ENCODE results near the gene DAD1.
"Not testable (repeated sequence)": the region's sequence is repeated elsewhere in the genome, so short reads cannot be mapped to it uniquely, and the experiment has no call there.

DAD1 gene

DNA sequence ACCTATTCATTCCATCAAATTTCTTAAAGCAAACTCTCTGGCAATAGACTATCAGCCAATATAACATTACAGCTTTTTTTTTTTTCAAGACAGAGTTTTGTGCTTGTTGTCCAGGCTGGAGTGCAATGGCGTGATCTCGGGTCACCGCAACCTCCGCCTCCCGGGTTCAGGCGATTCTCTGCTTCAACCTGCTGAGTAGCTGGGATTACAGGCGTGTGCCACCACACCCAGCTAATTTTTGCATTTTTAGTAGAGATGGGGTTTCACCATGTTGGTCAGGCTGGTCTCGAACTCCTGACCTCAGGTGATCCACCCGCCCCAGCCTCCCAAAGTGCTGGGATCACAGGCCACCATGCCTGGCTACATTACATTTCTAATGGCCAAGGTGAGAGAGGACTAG is 22.8 kb downstream of the DAD1 start:
- not testable (repeated sequence) for DNase-seq

DNA sequence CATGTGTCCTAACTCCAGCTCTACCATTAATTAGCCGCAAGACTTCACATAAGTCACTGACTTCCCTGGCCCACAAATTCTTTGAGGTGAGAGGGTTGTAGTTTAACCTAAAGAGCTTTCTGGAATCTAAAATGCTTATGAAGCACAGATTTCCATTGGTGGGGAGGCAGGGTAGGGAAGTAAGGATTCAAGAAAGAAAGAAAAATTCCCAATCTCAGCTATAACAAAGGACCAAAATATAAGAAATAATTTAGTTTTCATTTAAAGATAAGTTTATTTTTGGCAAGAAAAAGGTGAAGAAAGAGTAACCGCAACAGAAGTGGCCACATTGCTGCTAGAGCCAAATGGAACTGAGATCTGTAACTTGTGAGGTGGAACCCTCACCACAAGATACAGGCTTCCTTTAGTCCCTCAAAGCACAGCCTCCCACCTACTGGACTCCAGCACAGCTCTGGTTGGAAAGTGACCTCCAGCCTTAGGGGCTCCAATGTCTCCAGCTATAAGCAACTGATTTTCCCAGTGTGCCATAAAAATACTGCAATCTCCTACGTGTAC is 23.6 kb downstream of the DAD1 start:
- DNase-seq, result no peak

GRCh38 chr14:22564463-22564862 is 24.6 kb downstream of the DAD1 start:
- no peak for DNase-seq

- no peak for DNase-seq
These were observed 25.0 kb downstream of the DAD1 start for GRCh38 chr14:22563987-22564386.

- DNase-seq, result peak; percentile 48
These were observed 27.1 kb downstream of the DAD1 start for GRCh38 chr14:22561661-22562579.

- DNase-seq, result no peak
These were observed 27.7 kb downstream of the DAD1 start for GRCh38 chr14:22561366-22561660.

GRCh38 chr14:22560662-22561365 is 28.2 kb downstream of the DAD1 start:
- DNase-seq, result no peak

DNA sequence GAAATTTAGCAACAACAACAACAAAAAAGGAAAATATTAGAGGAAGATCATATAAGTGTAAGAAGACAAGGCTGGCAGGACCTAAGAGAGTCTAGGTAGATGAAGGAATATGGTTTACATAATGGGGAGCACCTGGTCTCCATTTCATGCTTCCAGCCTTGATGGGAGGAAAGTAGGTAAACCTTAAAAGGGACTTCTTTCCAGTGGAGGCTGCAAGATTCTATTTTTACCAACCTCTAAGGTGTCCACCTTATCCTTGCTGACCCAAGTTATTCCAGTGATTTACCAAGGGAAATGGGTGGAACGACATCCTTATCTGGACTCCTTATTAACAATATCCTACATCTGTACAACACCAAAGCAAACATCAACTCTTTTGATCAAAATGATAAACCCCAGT is 30.0 kb downstream of the DAD1 start:
- no peak for DNase-seq

DNA sequence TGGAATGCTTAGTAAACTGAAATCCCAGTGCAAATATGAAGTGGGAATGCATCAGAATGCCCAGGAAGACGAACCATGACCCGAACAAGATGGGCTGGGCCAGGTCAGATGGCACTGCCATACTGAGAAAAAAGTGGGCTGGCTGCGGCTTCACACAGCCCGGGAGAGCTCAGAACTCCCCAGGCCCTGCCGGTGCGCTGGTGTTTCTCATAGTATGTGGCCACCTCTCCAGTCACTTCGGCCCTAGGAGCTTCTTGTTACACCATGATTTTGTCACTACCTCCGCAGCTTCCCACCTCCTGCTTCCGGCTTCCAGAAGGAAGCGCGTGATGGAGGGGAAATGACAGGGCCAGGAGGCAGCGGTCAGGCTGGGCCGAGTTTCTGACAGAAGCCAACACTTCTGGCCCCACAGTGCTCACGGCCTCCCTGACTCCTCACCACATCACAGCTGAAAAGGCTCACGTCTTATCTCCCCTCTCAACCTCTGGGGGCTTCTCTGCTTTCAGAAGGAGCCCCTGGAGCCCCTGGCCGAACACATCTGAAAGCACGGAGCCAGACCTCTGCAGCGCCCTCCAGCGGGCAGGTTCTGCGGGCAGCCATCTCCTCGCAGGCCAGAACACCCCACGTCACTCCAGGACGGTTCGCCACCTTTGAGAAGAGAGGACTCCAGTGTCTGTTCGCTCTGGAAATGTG is 30.7 kb downstream of the DAD1 start:
- DNase-seq, result no peak

DNA sequence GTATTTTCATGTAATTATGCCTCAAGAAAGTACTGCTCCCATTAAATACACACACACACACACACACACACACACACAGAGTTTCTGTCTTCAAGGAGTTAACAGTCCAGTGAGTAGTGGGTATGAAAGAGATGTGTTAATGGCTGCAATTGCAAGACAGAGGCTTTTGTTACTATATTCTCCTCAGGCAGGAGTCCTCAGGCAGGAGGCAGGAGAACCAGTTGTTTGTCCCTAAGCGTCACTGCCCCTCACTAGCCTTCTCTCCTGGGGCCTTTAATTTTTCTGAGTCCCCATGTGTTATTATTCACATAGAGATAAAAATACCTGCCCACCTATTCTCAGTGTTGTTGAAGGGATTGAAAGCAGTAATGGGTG is 31.2 kb downstream of the DAD1 start:
- no peak for DNase-seq

DNA sequence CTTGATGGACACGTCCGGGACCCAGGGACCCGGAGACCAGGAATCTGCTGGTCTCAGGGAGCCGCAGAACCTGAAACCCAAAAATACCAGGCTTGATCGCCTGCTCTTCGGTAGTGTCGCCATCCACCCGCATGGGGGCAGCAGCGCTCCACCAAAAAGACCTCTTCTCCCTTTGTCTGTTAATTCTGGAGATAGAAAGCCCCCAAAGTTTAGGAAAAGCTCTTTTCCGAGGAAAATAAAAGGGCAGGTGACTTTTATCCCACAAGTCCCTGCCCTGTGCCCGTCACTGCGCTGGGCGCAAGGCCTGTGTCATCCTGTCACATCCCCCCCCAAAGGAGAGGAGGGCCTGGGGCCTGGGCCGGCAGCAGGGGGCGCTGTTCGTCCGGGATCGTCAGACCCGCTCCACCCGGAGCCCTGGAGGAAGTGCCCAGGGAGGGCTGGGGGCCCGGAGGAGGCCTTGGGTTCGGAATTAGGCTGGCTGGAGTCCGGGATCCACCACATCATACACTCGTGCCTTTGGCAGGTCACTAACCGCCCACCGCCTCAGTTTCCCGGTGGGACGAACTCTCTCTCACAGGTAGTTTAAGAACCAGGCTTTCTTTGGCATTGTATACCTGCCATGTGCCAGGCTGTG is 31.9 kb downstream of the DAD1 start:
- peak; percentile 87 for DNase-seq

GRCh38 chr14:22556021-22556989 is 32.7 kb downstream of the DAD1 start:
- DNase-seq, result no peak

DNA sequence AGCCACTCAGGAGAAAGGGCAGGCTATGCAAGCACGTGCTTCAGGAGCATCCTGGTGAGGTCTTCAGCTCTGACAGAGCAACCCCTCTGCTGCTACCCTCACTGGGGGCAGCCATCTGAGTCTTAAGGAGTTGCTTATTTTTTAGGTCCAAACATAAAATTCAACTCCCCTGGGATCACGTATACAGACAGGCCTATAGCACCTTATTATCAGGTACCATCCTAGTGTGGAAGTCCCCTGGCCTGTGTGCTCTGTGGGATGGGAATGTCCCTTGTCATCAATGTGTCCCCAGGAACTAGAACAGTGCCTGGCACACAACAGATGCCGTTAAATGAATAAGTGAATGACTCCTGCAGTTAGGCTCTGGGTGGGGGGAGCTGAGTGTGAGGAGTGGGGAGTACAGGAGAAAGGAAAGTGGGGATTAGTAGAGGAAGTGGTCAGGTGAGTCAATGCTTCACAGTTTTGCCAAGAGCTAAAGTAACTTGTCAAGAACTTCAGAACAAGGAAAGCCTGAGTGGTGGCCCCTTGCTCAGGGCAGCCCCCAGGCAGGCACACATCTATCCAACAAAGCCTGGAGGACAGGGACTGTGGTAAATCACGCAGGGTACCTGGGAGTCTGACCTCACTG is 33.5 kb downstream of the DAD1 start:
- no peak for DNase-seq

DNA sequence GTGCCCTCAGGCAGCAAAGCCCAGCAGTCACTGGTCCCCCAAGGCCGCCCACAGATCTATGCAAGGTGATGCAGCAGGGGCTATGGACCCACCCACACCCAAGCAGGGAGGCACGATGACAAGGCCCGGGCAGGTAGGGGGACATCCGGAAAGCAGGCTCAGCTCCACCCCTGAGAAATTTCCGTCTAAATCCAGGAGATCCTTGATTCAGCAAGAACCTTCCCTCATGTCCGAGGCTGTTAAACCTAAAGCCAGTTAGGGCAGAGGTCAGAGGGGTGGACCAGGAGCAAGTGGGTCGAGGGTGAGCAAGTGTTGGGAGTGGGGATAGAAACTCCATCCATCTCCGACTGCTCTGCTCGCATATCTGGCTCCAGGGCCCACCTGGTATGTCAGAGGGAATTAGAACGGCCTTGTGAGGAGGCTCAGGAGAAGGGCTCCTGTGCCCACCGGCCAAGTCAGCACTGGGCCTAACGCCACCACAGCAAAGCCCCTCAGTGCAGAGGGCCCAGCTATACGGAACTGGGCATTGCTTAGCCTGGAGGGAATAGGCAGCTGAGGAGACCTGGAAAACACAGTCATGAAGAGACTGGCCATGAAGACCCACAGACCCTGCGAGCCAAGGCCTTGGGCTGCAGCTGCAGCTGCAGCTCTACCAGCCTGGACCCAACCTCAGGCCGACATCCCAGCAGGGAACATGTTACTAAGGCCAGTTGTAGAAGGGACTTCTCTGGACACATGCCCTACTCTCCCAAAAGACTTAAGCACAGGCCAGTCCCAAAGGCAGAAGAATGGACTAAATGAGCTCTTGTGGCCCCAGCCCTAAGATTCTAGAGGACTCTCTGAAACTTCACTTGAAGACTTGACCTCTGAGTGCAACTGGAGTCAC is 34.3 kb downstream of the DAD1 start:
- DNase-seq, result peak; percentile 43

- DNase-seq, result not testable (repeated sequence)
These were observed 35.0 kb downstream of the DAD1 start for GRCh38 chr14:22553861-22554497.

- DNase-seq, result no peak
These were observed 35.6 kb downstream of the DAD1 start for GRCh38 chr14:22553445-22553844.

GRCh38 chr14:22552827-22553076 is 36.3 kb downstream of the DAD1 start:
- no peak for DNase-seq

DNA sequence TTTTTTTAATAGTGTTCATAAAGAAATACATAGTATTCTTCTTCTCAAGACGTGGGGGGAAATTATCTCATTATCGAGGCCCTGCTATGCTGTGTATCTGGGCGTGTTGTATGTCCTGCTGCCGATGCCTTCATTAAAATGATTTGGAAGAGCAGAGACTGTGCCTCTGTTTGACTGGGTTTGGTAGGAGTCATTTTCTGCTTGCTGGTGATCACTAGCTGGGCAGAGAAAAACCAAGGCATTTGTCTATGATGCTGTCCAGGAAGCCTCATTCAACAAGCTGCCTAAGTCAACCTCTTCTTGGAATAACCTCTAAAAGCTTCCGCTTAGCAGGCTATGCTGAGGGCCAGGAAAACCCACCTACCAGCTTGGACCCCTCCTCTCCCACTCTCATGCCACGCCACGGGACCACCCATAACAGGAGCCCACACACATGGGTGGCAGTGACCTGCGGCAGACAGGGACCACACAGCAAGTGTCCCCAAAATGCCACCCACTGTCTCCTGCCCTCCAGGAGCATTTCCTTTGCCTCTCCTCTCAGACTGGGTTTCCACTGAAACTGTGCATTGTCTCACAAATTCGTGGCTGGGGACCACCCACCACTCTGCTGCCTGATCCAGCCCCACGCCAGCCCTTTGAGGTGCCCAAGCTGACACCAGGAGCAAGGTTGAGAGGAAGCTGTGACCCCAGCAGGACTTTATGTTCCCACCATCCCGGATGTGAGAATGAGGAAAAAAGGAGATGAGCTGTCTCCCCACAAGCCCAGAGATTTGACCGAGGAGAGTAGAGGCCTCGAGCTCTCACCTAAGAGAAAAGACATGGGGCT is 36.8 kb downstream of the DAD1 start:
- DNase-seq, result no peak

GRCh38 chr14:22551605-22551997 is 37.4 kb downstream of the DAD1 start:
- no peak for DNase-seq
